ENCODE measurements around the gene KAT8.

GRCh38 chr16:31130899-31131298 lies 13.4 kb downstream of the KAT8 start:
- TF ChIP-seq CTCF (IDR thresholded peaks at IDR 0.05) (no peak), POLR2A (IDR thresholded peaks at IDR 0.05) (no peak)

All from vagina (tissue), 2 donors.